ENCODE measurements around the gene MANBA.

The MANBA gene

DNA sequence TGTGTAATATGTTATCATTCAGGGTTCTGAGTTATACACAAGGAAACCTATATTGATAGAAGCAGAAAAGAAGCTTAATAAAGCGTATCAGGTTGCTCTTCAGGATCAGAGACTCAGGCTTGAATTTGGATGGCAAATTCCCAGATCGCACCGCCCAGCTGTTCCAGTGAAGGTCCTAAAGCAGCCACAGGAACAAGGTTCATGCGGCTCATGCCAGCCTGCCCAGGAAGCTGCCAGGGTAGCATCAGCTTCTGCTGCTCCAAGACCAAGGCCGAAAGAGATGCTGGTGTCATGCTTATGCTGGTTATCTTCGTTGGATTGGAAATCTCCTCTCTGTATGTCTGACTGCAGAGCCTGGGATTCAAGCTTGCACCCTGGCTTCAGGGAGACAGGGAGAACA is 127.7 kb downstream of the MANBA start:
- H3K4me3 ChIP-seq (ENCODE audit: low read depth, low read length), result no peak overlapping the region
- TF ChIP-seq CTCF (IDR thresholded peaks at IDR 0.05; ENCODE audit: low read depth, low read length), result no peak
- in situ Hi-C loops (cut with HindIII; ENCODE audit: low sequenced_read_pairs), result no loop called here
- DNase-seq (ENCODE audit: low read depth, low spot score), result no peak

DNA sequence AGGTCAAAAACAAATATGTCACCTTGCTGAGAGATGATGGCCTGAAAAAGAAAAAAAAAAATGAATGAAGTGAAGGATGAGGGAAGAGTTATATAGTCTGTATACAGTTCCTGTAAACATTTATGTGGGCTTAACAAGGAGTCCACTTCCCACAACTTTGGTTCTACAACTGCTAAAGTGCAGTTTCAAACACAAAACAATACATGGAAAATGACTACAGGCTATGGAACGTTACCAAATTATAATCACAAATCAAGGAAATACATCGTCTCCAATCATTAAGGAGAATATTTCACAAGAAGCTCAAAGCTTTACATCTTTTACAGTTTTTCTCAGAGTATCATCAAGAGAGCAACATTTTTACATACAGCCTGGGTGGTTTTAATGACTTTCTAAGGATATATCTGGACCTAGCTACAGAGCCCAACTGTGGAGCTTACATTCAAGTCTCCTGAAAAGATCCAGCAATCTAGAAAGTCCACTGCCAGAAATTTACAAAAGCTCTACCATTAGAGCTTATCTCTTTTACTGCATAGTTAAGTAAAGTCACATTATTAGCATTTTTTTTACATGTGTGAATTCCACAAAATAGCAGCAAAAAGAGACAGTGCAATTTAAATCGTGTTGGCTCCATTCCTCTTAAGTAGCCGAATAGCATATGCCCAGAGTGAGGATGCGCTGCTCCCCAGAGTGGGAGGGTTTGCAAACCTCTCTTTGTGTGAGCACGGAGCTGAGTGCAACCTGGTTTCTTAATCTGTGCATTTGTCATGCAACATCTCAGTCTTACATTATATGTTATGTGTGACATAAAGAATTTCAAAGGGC is 128.3 kb downstream of the MANBA start:
- H3K4me3 ChIP-seq (ENCODE audit: low read depth, low read length), result no peak overlapping the region
- in situ Hi-C loops (cut with HindIII; ENCODE audit: low sequenced_read_pairs), result no loop called here
- no peak for TF ChIP-seq CTCF (IDR thresholded peaks at IDR 0.05; ENCODE audit: low read depth, low read length)
- no peak for DNase-seq (ENCODE audit: low read depth, low spot score)

DNA sequence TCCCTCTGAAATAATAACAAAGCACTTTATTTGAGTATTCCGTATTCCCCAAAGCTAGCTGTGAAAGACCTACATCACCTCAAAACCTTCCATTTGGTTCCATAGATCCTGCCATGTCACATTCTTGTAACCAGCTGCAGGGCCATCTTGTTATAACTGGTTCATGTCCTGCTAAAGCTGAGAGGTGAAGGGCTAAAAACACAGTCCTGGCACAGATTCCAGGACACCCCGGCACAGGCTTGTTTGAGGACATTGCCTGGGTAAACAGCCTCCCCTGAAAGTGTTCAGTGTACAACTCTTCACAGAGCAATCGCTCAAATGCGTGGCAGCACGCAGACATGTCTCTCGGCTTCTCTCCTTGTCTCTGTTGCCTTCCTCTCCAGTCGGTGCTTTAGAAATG is 129.2 kb downstream of the MANBA start:
- no peak for DNase-seq (ENCODE audit: low read depth, low spot score)
- in situ Hi-C loops (cut with HindIII; ENCODE audit: low sequenced_read_pairs), result no loop called here
- H3K4me3 ChIP-seq (ENCODE audit: low read depth, low read length), result no peak overlapping the region
- TF ChIP-seq CTCF (IDR thresholded peaks at IDR 0.05; ENCODE audit: low read depth, low read length), result no peak

GRCh38 chr4:102629673-102630072 is 131.1 kb downstream of the MANBA start:
- DNase-seq (ENCODE audit: low read depth, low spot score), result no peak
- in situ Hi-C loops (cut with HindIII; ENCODE audit: low sequenced_read_pairs), result no loop called here
- no peak for TF ChIP-seq CTCF (IDR thresholded peaks at IDR 0.05; ENCODE audit: low read depth, low read length)
- no peak overlapping the region for H3K4me3 ChIP-seq (ENCODE audit: low read depth, low read length)

DNA sequence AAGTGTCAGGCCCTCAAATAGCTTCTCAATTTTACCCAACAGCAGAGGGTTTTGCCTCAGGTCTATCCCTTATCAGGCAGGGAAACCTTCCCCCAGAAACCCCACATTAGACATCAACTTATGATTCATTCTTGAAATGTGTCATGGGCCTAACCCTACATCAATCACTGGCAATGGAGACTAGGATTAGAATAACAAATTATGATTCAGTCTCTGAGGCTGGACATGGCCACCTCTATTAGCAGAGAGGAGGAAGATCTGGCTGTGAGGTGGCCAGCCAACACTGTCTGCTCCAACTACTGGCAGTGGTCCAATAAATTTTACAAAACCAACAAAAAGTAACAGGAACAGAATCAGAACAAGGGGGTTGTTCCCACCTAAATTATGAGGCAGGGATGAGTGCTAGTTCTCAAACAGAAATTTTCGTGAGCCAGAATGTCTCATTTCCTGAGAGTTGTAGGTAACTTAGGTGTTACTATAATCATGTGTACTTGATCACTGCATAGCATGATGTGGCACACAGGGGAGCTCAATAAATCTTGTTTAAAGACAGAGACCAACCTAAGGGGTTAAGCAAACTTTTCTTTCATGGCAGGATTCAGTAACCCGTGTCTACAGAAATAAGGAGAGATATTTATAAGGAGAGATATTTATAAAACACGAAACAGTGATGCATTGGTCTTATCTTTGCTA is 132.8 kb downstream of the MANBA start:
- no peak for TF ChIP-seq CTCF (IDR thresholded peaks at IDR 0.05; ENCODE audit: low read depth, low read length)
- H3K4me3 ChIP-seq (ENCODE audit: low read depth, low read length), result no peak overlapping the region
- DNase-seq (ENCODE audit: low read depth, low spot score), result peak; percentile 45
- in situ Hi-C loops (cut with HindIII; ENCODE audit: low sequenced_read_pairs), result no loop called here

- peak; percentile 25 for DNase-seq (ENCODE audit: low read depth, low spot score)
- peak; percentile 33 for TF ChIP-seq CTCF (IDR thresholded peaks at IDR 0.05; ENCODE audit: low read depth, low read length)
- in situ Hi-C loops (cut with HindIII; ENCODE audit: low sequenced_read_pairs), result no loop called here
- H3K4me3 ChIP-seq (ENCODE audit: low read depth, low read length), result no peak overlapping the region
These were observed 135.4 kb downstream of the MANBA start for GRCh38 chr4:102625232-102625930.
